AG04450 (cell line): ENCODE data around the gene LCE5A. TPM values are rescaled to one million over a fixed set of nuclear protein-coding genes. Genes with fewer than 3 reads are reported as not detected.

ENCODE experiments used
- CTCF ChIA-PET: fragments of 300-600, 350-600 bp; formaldehyde crosslinking; extraction: SDS; loops from one replicate; lab custom pipeline; 2022; ENCODE audit warnings: antibody characterized with exemption, inconsistent platforms; lab: Charles Lee
- POLR2A ChIA-PET: fragments of 350-600 bp; formaldehyde crosslinking; extraction: SDS; loops from one replicate; lab custom pipeline; 2021; ENCODE audit warnings: antibody characterized with exemption, inconsistent platforms; lab: Yijun Ruan, JAX
- DNase-seq: peaks from one replicate; pipeline ENCODE4 v3.0.0-alpha.2; 2011; ENCODE audit warnings: low read depth, low spot score
- H3K27ac ChIP-seq: one replicate; pipeline ENCODE4 v1.5.1; 2012; ENCODE audit warnings: low read depth, low read length, control low read depth
- H3K27me3 ChIP-seq: one replicate; pipeline ENCODE4 v1.6.0; 2012; ENCODE audit warnings: low read length; ENCODE audit not compliant: control insufficient read depth, insufficient read depth
- H3K4me3 ChIP-seq: 2 replicates; pipeline ENCODE4 v1.5.1; 2011; ENCODE audit warnings: mild to moderate bottlenecking, low read depth, low read length, control low read depth
- H3K9me3 ChIP-seq: 2 replicates; pipeline ENCODE4 v1.5.1; 2012; ENCODE audit warnings: low read length; ENCODE audit not compliant: control insufficient read depth, insufficient read depth
- polyA plus RNA-seq: library from polyadenylated mRNA; depleted of rRNA; stranded (reverse); fragments of >200 nt; gene quantifications from 2 replicates; pipeline ENCODE4 v1.2.3, GENCODE V29; 2011
- TF ChIP-seq, protein P1 (sequence below): IDR thresholded peaks from 2 replicates; pipeline ENCODE4 v1.5.1; 2011; ENCODE audit warnings: low read depth, low read length, control low read depth, inconsistent platforms

Gene LCE5A
- polyA plus RNA-seq, 1 experiment, result not detected

GRCh38 chr1:152495066-152495675 is 15.4 kb upstream of the LCE5A start:
- Histone ChIP-seq H3K4me3 (no peak overlapping the region), H3K9me3 (peaks cover 27% of the 10 kb centered on the region), H3K27me3 (no peaks in the 10 kb centered on the region), H3K27ac (no peak overlapping the region)
- ChIA-PET CTCF (no interaction called here), POLR2A (no interaction called here)
- no peak for DNase-seq
- TF ChIP-seq, protein P1, sequence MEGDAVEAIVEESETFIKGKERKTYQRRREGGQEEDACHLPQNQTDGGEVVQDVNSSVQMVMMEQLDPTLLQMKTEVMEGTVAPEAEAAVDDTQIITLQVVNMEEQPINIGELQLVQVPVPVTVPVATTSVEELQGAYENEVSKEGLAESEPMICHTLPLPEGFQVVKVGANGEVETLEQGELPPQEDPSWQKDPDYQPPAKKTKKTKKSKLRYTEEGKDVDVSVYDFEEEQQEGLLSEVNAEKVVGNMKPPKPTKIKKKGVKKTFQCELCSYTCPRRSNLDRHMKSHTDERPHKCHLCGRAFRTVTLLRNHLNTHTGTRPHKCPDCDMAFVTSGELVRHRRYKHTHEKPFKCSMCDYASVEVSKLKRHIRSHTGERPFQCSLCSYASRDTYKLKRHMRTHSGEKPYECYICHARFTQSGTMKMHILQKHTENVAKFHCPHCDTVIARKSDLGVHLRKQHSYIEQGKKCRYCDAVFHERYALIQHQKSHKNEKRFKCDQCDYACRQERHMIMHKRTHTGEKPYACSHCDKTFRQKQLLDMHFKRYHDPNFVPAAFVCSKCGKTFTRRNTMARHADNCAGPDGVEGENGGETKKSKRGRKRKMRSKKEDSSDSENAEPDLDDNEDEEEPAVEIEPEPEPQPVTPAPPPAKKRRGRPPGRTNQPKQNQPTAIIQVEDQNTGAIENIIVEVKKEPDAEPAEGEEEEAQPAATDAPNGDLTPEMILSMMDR, result no peak

GRCh38 chr1:152497273-152497672 is 13.3 kb upstream of the LCE5A start:
- Histone ChIP-seq H3K9me3 (peaks cover 36% of the 10 kb centered on the region), H3K27me3 (no peaks in the 10 kb centered on the region), H3K27ac (no peak overlapping the region), H3K4me3 (no peak overlapping the region)
- DNase-seq, result no peak
- CTCF ChIA-PET, result no interaction called here
- TF ChIP-seq, protein P1, result no peak
- POLR2A ChIA-PET, result no interaction called here

GRCh38 chr1:152501704-152502103 is 8.9 kb upstream of the LCE5A start:
- ChIA-PET POLR2A (no interaction called here), CTCF (no interaction called here)
- peaks cover 28% of the 10 kb centered on the region for H3K9me3 ChIP-seq
- H3K27ac ChIP-seq, result no peak overlapping the region
- H3K4me3 ChIP-seq, result no peak overlapping the region
- DNase-seq, result no peak
- TF ChIP-seq, protein P1, result no peak
- H3K27me3 ChIP-seq, result no peaks in the 10 kb centered on the region

GRCh38 chr1:152502496-152503180 is 8.0 kb upstream of the LCE5A start:
- H3K27me3 ChIP-seq, result no peaks in the 10 kb centered on the region
- H3K4me3 ChIP-seq, result no peak overlapping the region
- ChIA-PET POLR2A (no interaction called here), CTCF (no interaction called here)
- no peak for DNase-seq
- no peak overlapping the region for H3K27ac ChIP-seq
- peaks cover 26% of the 10 kb centered on the region for H3K9me3 ChIP-seq
- TF ChIP-seq, protein P1, result no peak

GRCh38 chr1:152505083-152505482 is 5.5 kb upstream of the LCE5A start:
- ChIA-PET CTCF (no interaction called here), POLR2A (no interaction called here)
- Histone ChIP-seq H3K27ac (no peak overlapping the region), H3K9me3 (peaks cover 16% of the 10 kb centered on the region), H3K4me3 (no peak overlapping the region), H3K27me3 (no peaks in the 10 kb centered on the region)
- DNase-seq, result no peak
- TF ChIP-seq, protein P1, result no peak
